ENCODE measurements around the gene RXYLT1. TPM values are rescaled to one million over a fixed set of nuclear protein-coding genes. Genes with fewer than 3 reads are reported as not detected.

RXYLT1 gene
- total RNA-seq, 2 donors from 2014 or later, result 8.6 to 17.5 TPM

- ATAC-seq (no peak), DNase-seq (no peak)
- H3K27me3 ChIP-seq, result no peaks in the 10 kb centered on the region
- H3K36me3 ChIP-seq (replicated peaks in 1 of 2; ENCODE audit: insufficient read depth in 1 of 2, low read depth in 2 of 2), result no peaks in the 10 kb centered on the region
- no peak for TF ChIP-seq POLR2A (IDR thresholded peaks at IDR 0.05)
- WGBS, 2 donors, result 65 to 67% methylated on average over 2 of the region's 2 CpGs
- H3K27ac ChIP-seq, result no peak overlapping the region
- H3K4me1 ChIP-seq, result peaks cover 5% of the 10 kb centered on the region
- H3K4me3 ChIP-seq, result no peak overlapping the region
- H3K9me3 ChIP-seq, result no peaks in the 10 kb centered on the region
- intact Hi-C loops (cut with DNase I), result no loop called here
Observed at GRCh38 chr12:63811755-63812154, 32.0 kb downstream of the RXYLT1 start.

DNA sequence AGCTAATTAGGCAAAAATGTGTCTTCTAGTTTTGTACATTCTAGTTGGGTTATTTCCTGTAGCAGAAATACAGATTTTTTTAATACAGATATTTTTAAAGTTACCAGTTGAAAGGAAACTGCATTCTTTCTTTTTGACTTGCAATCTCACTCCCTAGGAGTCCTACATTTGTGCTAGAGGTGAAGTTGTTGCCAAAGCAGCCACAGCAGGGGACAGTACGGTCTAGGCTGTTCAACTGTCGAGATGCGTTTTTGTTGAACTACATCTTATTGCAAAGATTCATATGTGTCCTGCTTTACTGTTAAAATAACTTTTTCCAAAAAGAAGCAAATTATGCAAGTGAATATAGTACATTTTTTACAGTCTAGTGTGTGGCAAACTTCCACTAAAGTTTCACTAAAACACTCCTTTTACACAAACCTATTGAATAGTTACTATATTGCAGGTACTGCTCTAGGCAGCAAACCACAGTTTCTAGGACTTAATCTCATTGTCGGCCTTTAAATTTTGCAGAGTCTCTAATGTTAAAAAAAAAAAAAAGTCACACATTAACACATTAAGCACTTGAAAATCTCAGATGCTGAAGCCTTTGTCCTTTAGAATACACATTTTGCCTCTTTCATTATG is 34.5 kb downstream of the RXYLT1 start:
- H3K4me3 ChIP-seq, result no peak overlapping the region
- H3K27ac ChIP-seq, result no peak overlapping the region
- TF ChIP-seq CTCF (IDR thresholded peaks at IDR 0.05), result no peak
- TF ChIP-seq POLR2A (IDR thresholded peaks at IDR 0.05), result no peak
- H3K36me3 ChIP-seq (replicated peaks in 1 of 2; ENCODE audit: insufficient read depth in 1 of 2, low read depth in 2 of 2), result no peaks in the 10 kb centered on the region
- no peaks in the 10 kb centered on the region for H3K9me3 ChIP-seq
- 67 to 79% methylated on average over 4 of the region's 4 CpGs for WGBS, 2 donors
- no peaks in the 10 kb centered on the region for H3K27me3 ChIP-seq
- no peaks in the 10 kb centered on the region for H3K4me1 ChIP-seq
- no peak for DNase-seq
- ATAC-seq, result no peak
- intact Hi-C loops (cut with DNase I), result no loop called here

DNA sequence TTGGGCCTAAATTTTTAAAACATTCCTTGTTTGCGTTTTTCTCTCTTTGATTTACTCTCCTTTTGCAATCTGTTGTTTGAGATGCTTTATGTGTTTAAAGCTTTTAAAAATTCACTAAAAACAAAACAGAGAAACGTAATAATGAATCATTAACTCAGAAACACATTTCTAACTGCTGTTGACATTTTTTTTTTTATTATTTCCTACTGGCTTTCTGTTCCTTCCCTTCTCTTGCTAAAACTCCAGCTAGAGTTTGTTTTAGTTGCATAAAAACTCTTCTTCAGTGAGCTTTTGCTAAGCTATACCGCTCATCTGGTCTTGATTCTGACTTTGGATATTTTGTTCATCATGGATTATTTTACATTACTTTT is 35.8 kb downstream of the RXYLT1 start:
- Histone ChIP-seq H3K27me3 (no peaks in the 10 kb centered on the region), H3K4me1 (no peaks in the 10 kb centered on the region), H3K36me3 (replicated peaks in 1 of 2; ENCODE audit: insufficient read depth in 1 of 2, low read depth in 2 of 2) (no peaks in the 10 kb centered on the region), H3K4me3 (no peak overlapping the region), H3K9me3 (no peaks in the 10 kb centered on the region), H3K27ac (no peak overlapping the region)
- TF ChIP-seq POLR2A (IDR thresholded peaks at IDR 0.05), result no peak
- no peak for TF ChIP-seq CTCF (IDR thresholded peaks at IDR 0.05)
- intact Hi-C loops (cut with DNase I), result no loop called here
- ATAC-seq (no peak), DNase-seq (no peak)
- WGBS, 2 donors, result 73 to 80% methylated on average over 3 of the region's 3 CpGs

- no peak overlapping the region for H3K4me3 ChIP-seq
- no peaks in the 10 kb centered on the region for H3K4me1 ChIP-seq
- H3K36me3 ChIP-seq (replicated peaks in 1 of 2; ENCODE audit: insufficient read depth in 1 of 2, low read depth in 2 of 2), result no peaks in the 10 kb centered on the region
- no peaks in the 10 kb centered on the region for H3K9me3 ChIP-seq
- H3K27ac ChIP-seq, result no peak overlapping the region
- TF ChIP-seq POLR2A (IDR thresholded peaks at IDR 0.05) (no peak), CTCF (IDR thresholded peaks at IDR 0.05) (no peak)
- ATAC-seq, result no peak
- no peak for DNase-seq
- no peaks in the 10 kb centered on the region for H3K27me3 ChIP-seq
- 84 to 88% methylated on average over 6 of the region's 6 CpGs for WGBS, 2 donors
- intact Hi-C loops (cut with DNase I), result no loop called here
Observed at GRCh38 chr12:63816031-63816430, 36.3 kb downstream of the RXYLT1 start.

- TF ChIP-seq CTCF (IDR thresholded peaks at IDR 0.05) (no peak), POLR2A (IDR thresholded peaks at IDR 0.05) (no peak)
Observed at GRCh38 chr12:63820427-63820826, 40.7 kb downstream of the RXYLT1 start.

More at GRCh38 chr12:63820427-63820826, 40.7 kb downstream of the RXYLT1 start:
- Histone ChIP-seq H3K27ac (no peak overlapping the region), H3K4me1 (no peaks in the 10 kb centered on the region), H3K27me3 (peaks cover 0 to 4% of the 10 kb centered on the region in 2 donors), H3K4me3 (no peak overlapping the region), H3K36me3 (replicated peaks in 1 of 2; ENCODE audit: insufficient read depth in 1 of 2, low read depth in 2 of 2) (no peaks in the 10 kb centered on the region), H3K9me3 (no peaks in the 10 kb centered on the region)
- ATAC-seq (no peak), DNase-seq (no peak)
- intact Hi-C loops (cut with DNase I), result no loop called here
- WGBS, 2 donors, result 74 to 85% methylated on average over 1 of the region's 1 CpG

Measured in body of pancreas (tissue), 4 donors.